HepG2 (cell line): ENCODE measurements around the gene SP9. TPM values are rescaled to one million over a fixed set of nuclear protein-coding genes. Genes with fewer than 3 reads are reported as not detected.

Experiments
- CEBPG ChIP-seq: IDR thresholded peaks from 2 replicates; pipeline ENCODE4 v1.6.1; 2016
- DNMT3B ChIP-seq: conservative IDR thresholded peaks from 2 replicates; pipeline ENCODE4 v1.6.1; 2016; ENCODE audit warnings: missing biosample characterization, control low read depth
- ISX ChIP-seq: sonication (generic); formaldehyde crosslinking; conservative IDR thresholded peaks from 2 replicates; pipeline ENCODE4 v1.5.0; 2020; ENCODE audit warnings: missing genetic modification reagents
- KIAA2018 ChIP-seq: sonication (generic); formaldehyde crosslinking; IDR thresholded peaks from 2 replicates; pipeline ENCODE4 v1.5.0; 2020; ENCODE audit warnings: mild to moderate bottlenecking, missing genetic modification reagents, borderline replicate concordance
- MAFG ChIP-seq: sonication (generic); formaldehyde crosslinking; IDR thresholded peaks from 2 replicates; pipeline ENCODE4 v1.5.1; 2020; ENCODE audit warnings: mild to moderate bottlenecking, missing genetic modification reagents
- NFATC3 ChIP-seq: sonication (generic); formaldehyde crosslinking; IDR thresholded peaks from 2 replicates; pipeline ENCODE4 v1.5.1; 2020; ENCODE audit warnings: mild to moderate bottlenecking, missing genetic modification reagents
- PHF21A ChIP-seq: sonication (generic); formaldehyde crosslinking; IDR thresholded peaks from 2 replicates; pipeline ENCODE4 v1.5.0; 2020; ENCODE audit warnings: mild to moderate bottlenecking, missing genetic modification reagents
- PRMT3 ChIP-seq: sonication (generic); formaldehyde crosslinking; IDR thresholded peaks from 2 replicates; pipeline ENCODE4 v1.8.1; 2022; ENCODE audit warnings: low read depth, mild to moderate bottlenecking, moderate library complexity, missing genetic modification reagents, borderline replicate concordance
- SATB2 ChIP-seq: sonication (generic); formaldehyde crosslinking; IDR thresholded peaks from 2 replicates; pipeline ENCODE4 v1.5.0; 2020; ENCODE audit warnings: missing genetic modification reagents
- SETDB1 ChIP-seq: sonication (generic); formaldehyde crosslinking; IDR thresholded peaks from 2 replicates; pipeline ENCODE4 v1.5.1; 2020; ENCODE audit warnings: missing genetic modification reagents, mild to moderate bottlenecking, borderline replicate concordance
- TCF7 ChIP-seq: sonication (generic); IDR thresholded peaks from 2 replicates; pipeline ENCODE4 v1.6.1; 2016; ENCODE audit warnings: antibody characterized with exemption, low read depth
- TEAD2 ChIP-seq: sonication (generic); formaldehyde crosslinking; IDR thresholded peaks from 2 replicates; pipeline ENCODE4 v1.9.0; 2021; ENCODE audit warnings: missing genetic modification reagents
- ZMYM4 ChIP-seq: sonication (generic); formaldehyde crosslinking; IDR thresholded peaks from 2 replicates; pipeline ENCODE4 v1.8.1; 2023; ENCODE audit warnings: mild to moderate bottlenecking, missing genetic modification reagents
- ZNF234 ChIP-seq: sonication (generic); formaldehyde crosslinking; conservative IDR thresholded peaks from 2 replicates; pipeline ENCODE4 v1.5.1; 2020; ENCODE audit warnings: mild to moderate bottlenecking, missing genetic modification reagents
- ZNF503 ChIP-seq: sonication (generic); formaldehyde crosslinking; IDR thresholded peaks from 2 replicates; pipeline ENCODE4 v1.4.0; 2020; ENCODE audit warnings: missing genetic modification reagents
- ZNF687 ChIP-seq: sonication (generic); formaldehyde crosslinking; IDR thresholded peaks from 2 replicates; pipeline ENCODE4 v1.5.1; 2020; ENCODE audit warnings: mild to moderate bottlenecking, missing genetic modification reagents, moderate library complexity
- polyA plus RNA-seq, 8 experiments: library from polyadenylated mRNA; depleted of rRNA in 3 of 8; stranded (reverse) in 7 of 8; unstranded in 1 of 8; fragments of >200 nt; fragmentation: Illumina TruSeq in 4 of 8; extraction: Trizol in 4 of 8; gene quantifications; 2 replicates each; pipeline versions ENCODE4 v1.2.1 to v1.2.3, GENCODE V29; 2011 to 2016; ENCODE audit warnings: low read depth in 4 of 8, missing spikeins in 1 of 8, mixed read lengths in 1 of 8; ENCODE audit not compliant: insufficient read depth in 1 of 8
- total RNA-seq, 5 experiments: library from RNA; depleted of rRNA; stranded (reverse); fragments of >200 nt; fragmentation: Illumina TruSeq; extraction: Trizol; gene quantifications; 2 replicates each; pipeline ENCODE4 v1.2.3, GENCODE V29; 2016; ENCODE audit warnings: low read depth in 1 of 5

The SP9 gene
- total and polyA plus RNA-seq, 2 of the 13 experiments (the other 11 are each of a cell fraction or from before 2014, with no cell fraction given), result not detected

- TF ChIP-seq ZNF687 (CRISPR knock-in tag) (peak; percentile 69), SATB2 (CRISPR knock-in tag) (no peak), MAFG (CRISPR knock-in tag) (no peak), TEAD2 (no peak), SETDB1 (no peak), TCF7 (peak; percentile 64), ISX (CRISPR knock-in tag) (no peak), NFATC3 (CRISPR knock-in tag) (no peak), PRMT3 (no peak), ZMYM4 (CRISPR knock-in tag) (peak; percentile 40; the same call in 1 of the 2 replicates), DNMT3B (CRISPR knock-in tag) (no peak), PHF21A (CRISPR knock-in tag) (no peak), KIAA2018 (no peak), ZNF234 (CRISPR knock-in tag) (no peak), ZNF503 (CRISPR knock-in tag) (no peak), CEBPG (CRISPR knock-in tag) (no peak)
These were observed 5.9 kb downstream of the SP9 start (continued) for GRCh38 chr2:174340400-174341292.
